ENCODE measurements around the gene MEST. TPM values are rescaled to one million over a fixed set of nuclear protein-coding genes. Genes with fewer than 3 reads are reported as not detected.
A peak's percentile ranks its signal among the peaks of the same experiment; 100 is the strongest.

Gene MEST
- total RNA-seq (2021; ENCODE audit: unreplicated experiment) (49.5 TPM), Bru-seq, nascent RNA (percentile 74 among the genes with signal in this experiment), BruChase-seq, experiment 1, labeled RNA remaining after a 6-hour chase (percentile 89 among the genes with signal in this experiment), BruChase-seq, experiment 2, labeled RNA remaining after a 2-hour chase (percentile 78 among the genes with signal in this experiment)
- polyA plus RNA-seq (2012), result 21.7 and 29.5 TPM in 2 replicates
- long read RNA-seq, transcript MEST-206 (11 exons, 2,337 nt), result minor isoform, 6 of 69 reads
- long read RNA-seq, transcript MEST-202 (12 exons, 2,443 nt), result major isoform, 48 of 69 reads
- long read RNA-seq, partial matches to known transcripts, result 6 of 69 reads
- long read RNA-seq, other reads (novel, unspliced or antisense), result 9 of 69 reads

- Histone ChIP-seq H3K27ac (ENCODE audit: low read depth, low read length) (no peak within 1 kb of the TSS), H4K20me1 (ENCODE audit: insufficient read depth) (no peaks in the 10 kb centered on the region), H3K4me3 (replicated peaks in 1 of 2; ENCODE audit: low read depth in 1 of 2, low read length in 2 of 2) (no peak within 1 kb of the TSS), H3K9me2 (ENCODE audit: insufficient read depth) (no peaks in the 10 kb centered on the region), H3K9ac (ENCODE audit: low read length) (no peak within 1 kb of the TSS), H3K9me3 (ENCODE audit: control insufficient read depth in 1 of 2, insufficient read depth in 1 of 2, low read depth in 1 of 2, low read length in 2 of 2) (peaks cover 4 to 7% of the 10 kb centered on the region in 2 experiments; a peak in 2 of 4 replicates), H3K36me3 (ENCODE audit: control insufficient read depth in 1 of 2, insufficient read depth in 2 of 2, low read length in 2 of 2) (no peaks in the 10 kb centered on the region), H3K27me3 (ENCODE audit: insufficient read depth, low read length) (no peaks in the 10 kb centered on the region), H3K4me1 (ENCODE audit: control insufficient read depth in 1 of 2, insufficient read depth in 2 of 2, low read length in 2 of 2) (peaks cover 0 to 5% of the 10 kb centered on the region in 2 experiments; a peak in 1 of 4 replicates), H3K4me2 (ENCODE audit: low read length) (no peak within 1 kb of the TSS), H3K79me2 (ENCODE audit: insufficient read depth, low read length) (peaks cover 34% of the 10 kb centered on the region), H2AFZ (ENCODE audit: low read depth, low read length, poor library complexity, severe bottlenecking) (no peak within 1 kb of the TSS)
- ATAC-seq (no peak), DNase-seq (ENCODE audit: low read depth, low spot score) (no peak)
- CTCF ChIA-PET, result no interaction called here
- TF ChIP-seq ELF1 (IDR thresholded peaks at IDR 0.05; ENCODE audit: borderline replicate concordance, low read depth) (no peak), CBX3 (IDR thresholded peaks at IDR 0.05; ENCODE audit: low read depth) (no peak), RAD21 (IDR thresholded peaks at IDR 0.05; ENCODE audit: low read depth) (no peak), POLR2AphosphoS5 (IDR thresholded peaks at IDR 0.05; ENCODE audit: low read depth, low read length) (no peak)
- RAD21 ChIA-PET (ENCODE audit: low non-redundant PET in 1 of 2, low total read pairs in 2 of 2, uncharacterized antibody in 2 of 2, unreplicated experiment in 2 of 2), result no interaction called here
- intact Hi-C loops (cut with micrococcal nuclease), result no loop called here
- POLR2A ChIA-PET, result no interaction called here
- BruUV-seq (replicated peaks), result no TSS peak
Measured at GRCh38 chr7:130491841-130492522, at the start of gene MEST. TSS of gene MEST (plus strand) at chr7:130492085. CDS start at chr7:130492314, 229 bp downstream.

GRCh38 chr7:130442601-130443000 lies 49.3 kb upstream of the MEST start:
- POLR2A ChIA-PET, result no interaction called here
- peaks cover 10 to 23% of the 10 kb centered on the region in 2 experiments for H3K4me1 ChIP-seq (ENCODE audit: control insufficient read depth in 1 of 2, insufficient read depth in 2 of 2, low read length in 2 of 2)
- no peak for TF ChIP-seq CEBPB (IDR thresholded peaks at IDR 0.05; ENCODE audit: low read depth)
- TF ChIP-seq JUND (IDR thresholded peaks at IDR 0.05), result no peak
- TF ChIP-seq ELF1 (IDR thresholded peaks at IDR 0.05; ENCODE audit: borderline replicate concordance, low read depth), result no peak
- TF ChIP-seq EGR1 (IDR thresholded peaks at IDR 0.05; ENCODE audit: low read depth), result no peak
- no peak for TF ChIP-seq SIN3A (IDR thresholded peaks at IDR 0.05; ENCODE audit: low read depth)
- TF ChIP-seq EZH2phosphoT487 (IDR thresholded peaks at IDR 0.05; ENCODE audit: borderline replicate concordance), result no peak
- no peak for TF ChIP-seq EZH2 (IDR thresholded peaks at IDR 0.05)
- TF ChIP-seq REST (IDR thresholded peaks at IDR 0.05; ENCODE audit: low read depth), result no peak
- no peak for TF ChIP-seq FOSL1 (IDR thresholded peaks at IDR 0.05; ENCODE audit: low read depth)
- TF ChIP-seq RAD21 (IDR thresholded peaks at IDR 0.05; ENCODE audit: low read depth), result no peak
- no peak for TF ChIP-seq ZBTB33 (IDR thresholded peaks at IDR 0.05; ENCODE audit: extremely low read depth, insufficient replicate concordance, low read length)
- no peak for TF ChIP-seq SP1 (IDR thresholded peaks at IDR 0.05; ENCODE audit: low read depth)

More at GRCh38 chr7:130442601-130443000, 49.3 kb upstream of the MEST start:
- ATAC-seq, result no peak
- Histone ChIP-seq H4K20me1 (ENCODE audit: insufficient read depth) (no peaks in the 10 kb centered on the region), H3K27me3 (ENCODE audit: insufficient read depth, low read length) (no peaks in the 10 kb centered on the region), H3K4me3 (replicated peaks in 1 of 2; ENCODE audit: low read depth in 1 of 2, low read length in 2 of 2) (no peak overlapping the region), H3K79me2 (ENCODE audit: insufficient read depth, low read length) (no peaks in the 10 kb centered on the region), H3K9ac (ENCODE audit: low read length) (no peak overlapping the region), H3K9me2 (ENCODE audit: insufficient read depth) (no peaks in the 10 kb centered on the region), H3K27ac (ENCODE audit: low read depth, low read length) (no peak overlapping the region), H2AFZ (ENCODE audit: low read depth, low read length, poor library complexity, severe bottlenecking) (peak overlapping the region; percentile 93), H3K4me2 (ENCODE audit: low read length) (no peak overlapping the region), H3K36me3 (ENCODE audit: control insufficient read depth in 1 of 2, insufficient read depth in 2 of 2, low read length in 2 of 2) (no peaks in the 10 kb centered on the region), H3K9me3 (ENCODE audit: control insufficient read depth in 1 of 2, insufficient read depth in 1 of 2, low read depth in 1 of 2, low read length in 2 of 2) (peaks cover under 1 to 2% of the 10 kb centered on the region in 2 experiments; a peak in 1 of 4 replicates)
- CTCF ChIA-PET, result no interaction called here
- intact Hi-C loops (cut with micrococcal nuclease), result no loop called here
- no TSS peak for BruUV-seq (replicated peaks)
- DNase-seq (ENCODE audit: low read depth, low spot score), result no peak
- RAD21 ChIA-PET (ENCODE audit: low non-redundant PET in 1 of 2, low total read pairs in 2 of 2, uncharacterized antibody in 2 of 2, unreplicated experiment in 2 of 2), result no interaction called here

Data from HCT116 (cell line).